T-helper 17 cell (primary cell): ENCODE measurements around the gene CLRN3. TPM values are rescaled to one million over a fixed set of nuclear protein-coding genes. Genes with fewer than 3 reads are reported as not detected.

Experiments
- ATAC-seq: fragments of 150-1000 bp; cut with Tn5 transposase; 2 replicates; pipeline ENCODE4 v1.10.0; 2021; ENCODE audit warnings: mild to moderate bottlenecking, moderate library complexity
- DNase-seq, 3 donors: peaks; one replicate each; pipeline versions ENCODE4 v3.0.0 to v3.0.0-alpha.2; 2020 to 2021
- H3K9me3 ChIP-seq: one replicate; pipeline ENCODE4 v1.7.0; 2013; ENCODE audit warnings: low read length, mild to moderate bottlenecking; ENCODE audit not compliant: control insufficient read depth, poor library complexity, severe bottlenecking
- H3K27ac Mint-ChIP-seq: one replicate; pipeline ENCODE4 v1.8.0; 2022; ENCODE audit warnings: mild to moderate bottlenecking, moderate library complexity, mixed read lengths
- H3K27me3 Mint-ChIP-seq: one replicate; pipeline ENCODE4 v1.8.0; 2022; ENCODE audit warnings: mixed read lengths
- H3K36me3 Mint-ChIP-seq: one replicate; pipeline ENCODE4 v1.8.0; 2022; ENCODE audit warnings: low read depth, mixed read lengths
- H3K4me1 Mint-ChIP-seq: one replicate; pipeline ENCODE4 v1.8.0; 2022; ENCODE audit warnings: mild to moderate bottlenecking, mixed read lengths
- H3K4me3 Mint-ChIP-seq: one replicate; pipeline ENCODE4 v1.8.0; 2022; ENCODE audit warnings: mild to moderate bottlenecking, moderate library complexity, mixed read lengths
- total RNA-seq, 4 donors: library from RNA in 2 of 4; stranded (reverse) in 2 of 4; gene quantifications; one replicate each; pipeline ENCODE4 v1.2.3 and lab custom pipeline; 2022 to 2026

The CLRN3 gene
- total RNA-seq, 2 donors from 2014 or later: not detected

- no peak overlapping the region for H3K4me3 Mint-ChIP-seq
- H3K9me3 ChIP-seq: no peaks in the 10 kb centered on the region
- no peaks in the 10 kb centered on the region for H3K4me1 Mint-ChIP-seq
- no peak overlapping the region for H3K27ac Mint-ChIP-seq
- ATAC-seq (no peak), DNase-seq (no peak)
- peaks cover 2% of the 10 kb centered on the region for H3K36me3 Mint-ChIP-seq
- H3K27me3 Mint-ChIP-seq: peaks cover 24% of the 10 kb centered on the region
Measured at GRCh38 chr10:127911867-127912257, 19.1 kb upstream of the CLRN3 start.

GRCh38 chr10:127911218-127911866 is 18.6 kb upstream of the CLRN3 start:
- no peak overlapping the region for H3K4me3 Mint-ChIP-seq
- H3K9me3 ChIP-seq: no peaks in the 10 kb centered on the region
- ATAC-seq (no peak), DNase-seq (no peak)
- no peaks in the 10 kb centered on the region for H3K4me1 Mint-ChIP-seq
- H3K27ac Mint-ChIP-seq: no peak overlapping the region
- peaks cover 2% of the 10 kb centered on the region for H3K36me3 Mint-ChIP-seq
- peaks cover 24% of the 10 kb centered on the region for H3K27me3 Mint-ChIP-seq

DNA sequence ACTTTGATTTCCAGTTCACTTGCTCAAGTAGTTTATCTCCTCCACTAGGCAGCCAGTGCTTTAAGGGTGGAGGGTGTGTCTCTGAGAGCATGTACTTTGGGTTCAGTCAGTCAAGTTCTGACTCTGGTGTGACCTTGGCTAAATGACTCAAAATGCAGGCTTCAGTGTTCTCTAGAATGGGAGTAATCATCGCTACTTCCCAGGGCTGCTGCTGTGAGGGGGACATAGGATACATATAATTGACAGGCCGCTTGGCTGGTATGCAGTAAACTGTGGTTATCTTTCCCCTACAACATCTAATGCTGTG is 17.7 kb upstream of the CLRN3 start:
- Mint-ChIP-seq H3K36me3 (peaks cover 4% of the 10 kb centered on the region), H3K4me1 (no peaks in the 10 kb centered on the region), H3K4me3 (no peak overlapping the region), H3K27me3 (peaks cover 31% of the 10 kb centered on the region), H3K27ac (no peak overlapping the region)
- no peak for DNase-seq
- H3K9me3 ChIP-seq: no peaks in the 10 kb centered on the region
- ATAC-seq: no peak

GRCh38 chr10:127909716-127910463 is 17.1 kb upstream of the CLRN3 start:
- no peak overlapping the region for H3K4me3 Mint-ChIP-seq
- no peaks in the 10 kb centered on the region for H3K4me1 Mint-ChIP-seq
- DNase-seq (no peak), ATAC-seq (no peak)
- H3K27ac Mint-ChIP-seq: no peak overlapping the region
- H3K9me3 ChIP-seq: no peaks in the 10 kb centered on the region
- peaks cover 36% of the 10 kb centered on the region for H3K27me3 Mint-ChIP-seq
- H3K36me3 Mint-ChIP-seq: peaks cover 8% of the 10 kb centered on the region

- Mint-ChIP-seq H3K4me3 (no peak overlapping the region), H3K4me1 (no peaks in the 10 kb centered on the region), H3K27ac (no peak overlapping the region), H3K27me3 (peaks cover 41% of the 10 kb centered on the region), H3K36me3 (peaks cover 10% of the 10 kb centered on the region)
- H3K9me3 ChIP-seq: no peaks in the 10 kb centered on the region
- ATAC-seq (no peak), DNase-seq (no peak)
Measured at GRCh38 chr10:127908959-127909267, 16.2 kb upstream of the CLRN3 start.

DNA sequence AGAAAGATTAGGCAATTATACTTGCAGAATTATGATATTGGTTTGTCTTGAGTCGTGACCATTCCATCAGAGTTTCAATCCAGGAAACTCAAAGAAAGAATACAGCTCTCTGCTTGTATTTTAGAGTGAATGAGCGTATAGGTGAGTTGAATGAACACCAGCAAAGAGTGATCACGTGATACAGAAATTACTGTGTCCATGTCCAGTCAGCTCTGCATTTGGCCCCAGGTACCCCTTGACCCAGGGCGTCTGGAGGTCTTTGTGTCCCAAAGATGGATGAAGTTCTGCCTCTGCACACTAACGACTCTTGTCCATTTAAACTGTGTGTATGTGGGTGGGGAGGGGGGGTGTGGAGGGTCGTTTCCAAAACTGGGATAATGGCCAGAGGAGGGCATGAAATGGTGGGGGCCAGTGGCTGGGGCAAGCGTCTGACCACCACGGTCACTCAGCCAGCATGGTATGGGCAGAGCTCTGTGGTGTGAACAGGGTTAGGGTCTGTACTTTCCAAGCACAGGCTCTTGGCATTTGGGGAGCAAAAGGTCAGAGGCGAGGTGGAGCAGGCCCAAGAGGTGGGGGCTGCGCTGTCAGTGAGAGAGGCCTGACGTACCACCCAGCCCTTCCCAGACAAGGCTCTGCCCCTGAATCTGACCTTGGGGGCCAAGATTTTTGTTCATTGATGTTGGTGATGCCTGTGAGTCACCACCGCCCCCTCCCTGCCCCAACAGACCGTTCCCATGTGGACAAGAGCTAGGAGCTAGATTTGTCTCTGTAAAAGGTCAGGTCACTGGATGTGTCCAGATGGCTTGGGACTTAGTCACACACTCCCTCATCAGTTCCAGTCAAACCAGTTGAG is 15.6 kb upstream of the CLRN3 start:
- Mint-ChIP-seq H3K36me3 (peaks cover 10% of the 10 kb centered on the region), H3K4me1 (no peaks in the 10 kb centered on the region), H3K27me3 (peaks cover 43% of the 10 kb centered on the region), H3K27ac (no peak overlapping the region), H3K4me3 (peak overlapping the region; percentile 25)
- no peaks in the 10 kb centered on the region for H3K9me3 ChIP-seq
- no peak for ATAC-seq
- DNase-seq: no peak

GRCh38 chr10:127907411-127908105 is 14.8 kb upstream of the CLRN3 start:
- no peaks in the 10 kb centered on the region for H3K9me3 ChIP-seq
- no peak for DNase-seq
- Mint-ChIP-seq H3K27ac (no peak overlapping the region), H3K4me3 (peak overlapping the region; percentile 25), H3K4me1 (no peaks in the 10 kb centered on the region), H3K27me3 (peaks cover 47% of the 10 kb centered on the region), H3K36me3 (peaks cover 9% of the 10 kb centered on the region)
- ATAC-seq: peak; percentile 37

DNA sequence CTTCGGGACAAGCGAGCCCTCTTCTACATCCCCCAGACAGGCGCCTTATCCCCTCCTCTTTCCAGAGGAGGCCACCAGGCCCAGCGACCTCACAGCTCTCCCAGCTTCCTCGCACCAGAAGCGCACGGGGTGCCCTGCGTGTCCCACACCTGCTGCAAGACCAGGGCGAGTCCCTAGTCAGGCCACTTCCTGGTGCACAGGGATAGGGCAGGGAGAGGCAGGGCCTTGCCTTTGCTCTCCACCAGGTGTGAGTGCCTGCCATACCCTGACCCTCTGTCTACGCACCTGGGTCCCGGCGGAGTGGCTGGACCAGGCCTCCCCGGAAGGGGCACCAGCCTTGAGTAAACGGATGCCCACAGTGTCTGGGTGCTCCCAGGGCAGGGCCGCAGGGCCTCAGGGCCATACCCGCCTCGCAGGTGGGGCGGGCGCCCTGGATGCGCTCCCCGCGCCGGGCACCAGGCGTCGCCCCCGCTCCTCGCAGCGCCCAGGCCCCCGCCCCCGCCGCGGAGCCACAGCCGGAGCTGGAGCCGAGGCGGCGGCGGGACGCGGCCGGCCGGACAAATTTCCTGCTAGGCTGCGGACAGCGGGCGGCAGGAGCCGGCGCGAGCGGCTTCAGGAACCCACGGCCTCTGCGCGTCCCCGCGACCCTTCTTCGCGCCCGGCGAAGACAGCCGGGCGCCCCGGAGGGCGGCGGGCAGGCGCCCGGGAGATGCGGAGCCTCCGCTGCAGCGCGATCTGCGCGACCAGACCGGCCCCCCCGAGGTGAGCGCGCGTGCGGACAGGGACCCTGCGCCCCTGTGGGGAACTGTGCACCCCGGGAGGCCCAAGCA is 14.0 kb upstream of the CLRN3 start, which contains the start of gene PTPRE:
Gene PTPRE, plus strand, starts transcription at position 556 of the 830 bp plus-strand sequence. CDS start 133,779 bp downstream, outside the sequence.
- no peaks in the 10 kb centered on the region for H3K4me1 Mint-ChIP-seq
- H3K9me3 ChIP-seq: no peaks in the 10 kb centered on the region
- ATAC-seq (peak; percentile 98), DNase-seq (peak; percentile 60 to 67 (median 63))
- H3K36me3 Mint-ChIP-seq: peaks cover 8% of the 10 kb centered on the region
- no peak within 1 kb of the TSS for H3K27ac Mint-ChIP-seq
- H3K4me3 Mint-ChIP-seq: peak within 1 kb of the TSS; percentile 25
- peaks cover 46% of the 10 kb centered on the region for H3K27me3 Mint-ChIP-seq

DNA sequence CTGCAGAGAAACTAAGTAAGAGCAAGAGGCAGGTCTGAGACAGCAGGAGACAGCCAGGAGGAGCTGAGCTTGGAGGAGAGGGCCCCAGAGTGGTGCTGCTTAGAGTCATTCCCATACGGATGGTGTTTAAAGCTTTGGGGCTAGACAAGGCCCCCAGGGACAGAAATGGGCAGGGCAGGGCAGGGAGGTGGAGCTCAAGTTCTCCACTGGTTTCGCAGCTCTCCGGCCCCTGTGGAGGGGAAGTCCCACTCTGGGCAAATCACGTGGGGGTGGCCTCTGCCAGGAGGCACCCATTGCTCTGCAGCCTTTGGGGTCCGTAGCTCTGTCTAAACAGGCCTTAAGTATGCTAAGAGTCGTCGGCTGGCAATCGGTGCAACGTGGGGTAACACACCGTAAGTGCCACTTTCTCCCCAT is 13.1 kb upstream of the CLRN3 start:
- DNase-seq: no peak
- no peak for ATAC-seq
- H3K27me3 Mint-ChIP-seq: peaks cover 46% of the 10 kb centered on the region
- peaks cover 8% of the 10 kb centered on the region for H3K36me3 Mint-ChIP-seq
- H3K4me1 Mint-ChIP-seq: no peaks in the 10 kb centered on the region
- peak overlapping the region; percentile 84 for H3K4me3 Mint-ChIP-seq
- H3K27ac Mint-ChIP-seq: no peak overlapping the region
- no peaks in the 10 kb centered on the region for H3K9me3 ChIP-seq

DNA sequence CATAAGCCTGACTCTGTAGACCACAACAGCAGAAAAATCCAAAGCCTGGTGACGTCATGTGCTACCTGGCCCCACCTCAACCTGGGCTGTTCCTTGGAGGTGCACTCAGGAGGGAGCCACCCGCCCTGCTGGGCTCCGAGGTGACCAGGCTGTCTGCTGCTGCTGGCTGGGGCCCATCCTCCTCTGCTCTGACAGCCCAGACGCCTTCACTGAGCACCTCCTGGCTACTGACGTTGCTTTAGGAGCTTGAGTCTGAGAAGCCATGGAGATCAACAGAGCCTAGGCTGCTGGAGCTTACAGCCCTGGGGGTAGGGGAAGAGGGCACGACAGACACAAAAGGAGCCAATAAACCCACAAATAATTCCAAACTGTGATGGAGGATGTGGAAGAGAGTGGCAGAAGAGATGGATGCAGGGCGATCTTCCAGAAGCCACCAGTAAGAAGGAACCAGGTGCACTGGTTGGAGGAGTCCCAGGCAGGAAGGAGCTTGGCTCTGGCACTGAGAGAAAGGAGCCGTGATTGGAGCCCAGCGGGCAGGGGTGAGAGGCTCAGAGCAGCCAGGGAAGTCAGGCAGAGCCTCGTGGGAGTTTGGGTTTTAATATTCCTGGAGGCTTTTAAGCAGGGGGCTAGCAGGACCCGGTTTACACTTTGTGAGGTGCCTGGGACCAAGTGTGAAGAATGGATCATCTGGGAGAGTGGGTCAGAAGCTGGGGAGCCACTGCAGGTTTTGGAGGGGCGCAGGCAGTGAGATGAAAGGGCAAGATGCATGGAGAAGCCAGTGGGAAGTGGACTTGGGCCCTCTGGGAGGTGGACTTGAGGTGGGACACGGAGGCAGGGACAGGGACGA is 12.5 kb upstream of the CLRN3 start:
- no peak overlapping the region for H3K27ac Mint-ChIP-seq
- DNase-seq: no peak
- peaks cover 41% of the 10 kb centered on the region for H3K27me3 Mint-ChIP-seq
- H3K4me1 Mint-ChIP-seq: no peaks in the 10 kb centered on the region
- no peaks in the 10 kb centered on the region for H3K9me3 ChIP-seq
- no peak for ATAC-seq
- peak overlapping the region; percentile 84 for H3K4me3 Mint-ChIP-seq
- peaks cover 8% of the 10 kb centered on the region for H3K36me3 Mint-ChIP-seq

DNA sequence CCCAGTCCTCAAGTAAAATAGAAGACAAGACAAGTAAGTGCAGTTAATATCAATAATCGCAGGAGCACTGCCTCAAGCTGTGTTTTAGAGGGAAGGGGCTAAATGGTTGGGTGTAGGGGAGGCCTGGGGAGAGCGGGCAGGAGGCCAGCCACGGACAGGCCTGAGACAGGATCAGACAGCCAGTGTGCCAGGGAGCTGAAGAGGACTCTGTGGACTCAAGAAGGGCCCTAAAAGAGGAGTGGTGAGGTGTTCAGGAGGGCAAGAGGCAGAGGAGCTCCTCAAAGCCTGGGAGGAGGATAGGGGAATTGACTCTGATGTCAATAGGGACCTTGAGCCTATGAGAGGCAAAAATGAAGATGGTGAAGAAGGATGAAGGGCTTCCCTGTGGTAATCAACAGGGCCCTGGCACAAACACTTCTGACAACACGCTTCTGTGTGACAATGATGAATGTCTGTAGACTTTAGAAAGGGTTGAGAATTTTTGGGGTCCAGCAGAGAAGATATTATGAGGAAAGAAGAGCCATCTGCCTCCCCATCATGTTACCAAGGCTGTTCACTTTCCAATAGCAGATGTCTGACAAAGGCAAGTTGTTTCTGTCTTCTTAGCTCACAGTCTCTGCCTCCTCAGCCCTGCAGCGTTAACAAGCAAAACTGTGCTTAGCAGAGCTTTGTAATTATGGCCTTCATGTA is 11.7 kb upstream of the CLRN3 start:
- Mint-ChIP-seq H3K4me1 (no peaks in the 10 kb centered on the region), H3K36me3 (peaks cover 8% of the 10 kb centered on the region), H3K4me3 (peak overlapping the region; percentile 59), H3K27me3 (peaks cover 38% of the 10 kb centered on the region), H3K27ac (no peak overlapping the region)
- ATAC-seq (no peak), DNase-seq (no peak)
- no peaks in the 10 kb centered on the region for H3K9me3 ChIP-seq
